PC-3 (cell line): Measurements from ENCODE around the gene CST4. TPM values are rescaled to one million over a fixed set of nuclear protein-coding genes. Genes with fewer than 3 reads are reported as not detected.

Experiments used
- ATAC-seq: fragments of 200-7000 bp; cut with Tn5 transposase; 2 replicates; pipeline ENCODE4 v1.9.1; 2020; ENCODE audit warnings: mild to moderate bottlenecking, moderate library complexity
- BruUV-seq: library from RNA; stranded (reverse); fragments of 400-500 nt; replicated peaks from 2 replicates; lab custom pipeline; 2021; lab: Mats Ljungman, UMichigan
- CTCF ChIA-PET: fragments of 300-600 bp; sonication (Branson Sonifier 250); formaldehyde crosslinking; loops from one replicate; lab custom pipeline; 2022; ENCODE audit warnings: antibody characterized with exemption; lab: Charles Lee
- POLR2A ChIA-PET: fragments of 300-600 bp; sonication (Branson Sonifier 250); formaldehyde crosslinking; loops from one replicate; lab custom pipeline; 2022; ENCODE audit warnings: antibody characterized with exemption; ENCODE audit not compliant: unreplicated experiment; lab: Charles Lee
- DNase-seq: peaks from one replicate; pipeline ENCODE4 v3.0.0-alpha.2; 2015
- H2AFZ ChIP-seq: fragments of 300-600 bp; sonication (generic); 2 replicates; pipeline ENCODE4 v1.6.0; 2016; ENCODE audit warnings: antibody characterized with exemption, low read length
- H3F3A ChIP-seq: fragments of 300-600 bp; sonication (generic); one replicate; pipeline ENCODE4 v1.6.0; 2017; ENCODE audit warnings: antibody characterized with exemption, low read length, control low read depth, mild to moderate bottlenecking; ENCODE audit not compliant: unreplicated experiment
- H3K27ac ChIP-seq: fragments of 300-600 bp; sonication (generic); 2 replicates; pipeline ENCODE4 v1.5.1; 2016; ENCODE audit warnings: mild to moderate bottlenecking, low read length
- H3K27me3 ChIP-seq: fragments of 300-600 bp; sonication (generic); 2 replicates; pipeline ENCODE4 v1.6.1; 2016; ENCODE audit warnings: low read length, mixed read lengths
- H3K36me3 ChIP-seq: fragments of 300-600 bp; sonication (generic); 2 replicates; pipeline ENCODE4 v1.6.1; 2016; ENCODE audit warnings: low read depth, mixed run types, low read length, mixed read lengths
- H3K4me1 ChIP-seq: fragments of 300-600 bp; sonication (generic); 2 replicates; pipeline ENCODE4 v1.5.1; 2016; ENCODE audit warnings: low read length; ENCODE audit not compliant: insufficient read depth
- H3K4me2 ChIP-seq: fragments of 300-600 bp; sonication (generic); 2 replicates; pipeline ENCODE4 v1.6.0; 2016; ENCODE audit warnings: low read length
- H3K4me3 ChIP-seq: fragments of 300-600 bp; sonication (generic); 2 replicates; pipeline ENCODE4 v1.5.1; 2016; ENCODE audit warnings: mild to moderate bottlenecking, low read length, mixed read lengths
- H3K79me2 ChIP-seq: fragments of 300-600 bp; sonication (generic); 2 replicates; pipeline ENCODE4 v1.6.1; 2017; ENCODE audit warnings: low read length, mixed read lengths
- H3K9ac ChIP-seq: fragments of 300-600 bp; sonication (generic); 2 replicates; pipeline ENCODE4 v1.6.0; 2016; ENCODE audit warnings: mild to moderate bottlenecking, low read length
- H3K9me2 ChIP-seq: fragments of 300-600 bp; sonication (generic); replicated peaks from 2 replicates; pipeline ENCODE4 v1.6.1; 2016; ENCODE audit warnings: mixed run types, low read length, mixed read lengths
- H3K9me3 ChIP-seq: fragments of 300-600 bp; sonication (generic); 2 replicates; pipeline ENCODE4 v1.6.1; 2016; ENCODE audit warnings: low read length, mixed read lengths
- H4K20me1 ChIP-seq: fragments of 300-600 bp; sonication (generic); 2 replicates; pipeline ENCODE4 v1.6.1; 2016; ENCODE audit warnings: low read length, mixed read lengths
- EZH2 ChIP-seq: fragments of 300-600 bp; sonication (generic); IDR thresholded peaks from one replicate; pipeline ENCODE4 v1.6.1; 2017; ENCODE audit warnings: antibody characterized with exemption, mild to moderate bottlenecking, low read length; ENCODE audit not compliant: unreplicated experiment
- EZH2phosphoT487 ChIP-seq: fragments of 300-600 bp; sonication (generic); IDR thresholded peaks from 2 replicates; pipeline ENCODE4 v1.6.1; 2018; ENCODE audit warnings: mild to moderate bottlenecking, antibody characterized with exemption, low read length, borderline replicate concordance
- intact Hi-C: fragments of 100-400 bp; cut with micrococcal nuclease; formaldehyde crosslinking; loops from 2 replicates; pipeline ENCODE4 v1.9.0; 2023
- total RNA-seq: library from RNA; depleted of rRNA; stranded (reverse); fragments of >200 nt; gene quantifications from 2 replicates; pipeline ENCODE4 v1.2.3, GENCODE V29; 2014
- TF ChIP-seq, protein P1 (sequence below): fragments of 300-600 bp; sonication (generic); conservative IDR thresholded peaks from 2 replicates; pipeline ENCODE4 v1.5.1; 2017; ENCODE audit warnings: antibody characterized with exemption, low read depth, mild to moderate bottlenecking, low read length

CST4 gene
- total RNA-seq, 1 experiment from 2014 or later = 0.98 TPM

DNA sequence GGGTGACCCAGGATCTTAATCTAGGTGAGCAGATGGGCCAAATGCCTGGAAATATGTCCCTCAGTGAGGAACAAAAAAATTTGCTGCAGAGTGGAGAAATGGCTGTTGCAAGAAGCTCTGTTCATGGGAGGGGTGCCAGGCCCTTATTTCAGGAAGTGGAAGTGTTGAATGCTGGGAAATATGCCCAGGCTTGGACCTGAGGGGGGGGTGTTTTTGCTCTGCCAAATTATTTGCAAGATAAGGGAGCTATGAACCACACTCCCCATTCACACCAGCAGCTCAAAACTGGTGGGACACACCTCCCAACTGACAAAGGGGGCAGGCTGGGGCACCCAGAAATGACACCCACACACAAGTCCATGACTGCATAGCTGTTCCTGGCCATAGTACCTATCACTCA is 8.7 kb downstream of the CST4 start:
- peaks cover 16% of the 10 kb centered on the region for H3K27me3 ChIP-seq
- no peaks in the 10 kb centered on the region for H3K9me3 ChIP-seq
- H3K36me3 ChIP-seq = no peaks in the 10 kb centered on the region
- no peak overlapping the region for H2AFZ ChIP-seq
- H3K27ac ChIP-seq = no peak overlapping the region
- DNase-seq (no peak), ATAC-seq (no peak)
- H3K4me2 ChIP-seq = no peak overlapping the region
- no peak overlapping the region for H3K4me3 ChIP-seq
- TF ChIP-seq, protein P1, sequence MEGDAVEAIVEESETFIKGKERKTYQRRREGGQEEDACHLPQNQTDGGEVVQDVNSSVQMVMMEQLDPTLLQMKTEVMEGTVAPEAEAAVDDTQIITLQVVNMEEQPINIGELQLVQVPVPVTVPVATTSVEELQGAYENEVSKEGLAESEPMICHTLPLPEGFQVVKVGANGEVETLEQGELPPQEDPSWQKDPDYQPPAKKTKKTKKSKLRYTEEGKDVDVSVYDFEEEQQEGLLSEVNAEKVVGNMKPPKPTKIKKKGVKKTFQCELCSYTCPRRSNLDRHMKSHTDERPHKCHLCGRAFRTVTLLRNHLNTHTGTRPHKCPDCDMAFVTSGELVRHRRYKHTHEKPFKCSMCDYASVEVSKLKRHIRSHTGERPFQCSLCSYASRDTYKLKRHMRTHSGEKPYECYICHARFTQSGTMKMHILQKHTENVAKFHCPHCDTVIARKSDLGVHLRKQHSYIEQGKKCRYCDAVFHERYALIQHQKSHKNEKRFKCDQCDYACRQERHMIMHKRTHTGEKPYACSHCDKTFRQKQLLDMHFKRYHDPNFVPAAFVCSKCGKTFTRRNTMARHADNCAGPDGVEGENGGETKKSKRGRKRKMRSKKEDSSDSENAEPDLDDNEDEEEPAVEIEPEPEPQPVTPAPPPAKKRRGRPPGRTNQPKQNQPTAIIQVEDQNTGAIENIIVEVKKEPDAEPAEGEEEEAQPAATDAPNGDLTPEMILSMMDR = no peak
- TF ChIP-seq EZH2phosphoT487 = no peak
- no TSS peak for BruUV-seq
- ChIA-PET POLR2A (no interaction called here), CTCF (no interaction called here)
- H3K9me2 ChIP-seq = no peaks in the 10 kb centered on the region
- intact Hi-C loops = no loop called here
- no peak overlapping the region for H3K9ac ChIP-seq
- no peaks in the 10 kb centered on the region for H4K20me1 ChIP-seq
- peaks cover 11% of the 10 kb centered on the region; the same call in 1 of the 2 replicates for H3K4me1 ChIP-seq
- no peaks in the 10 kb centered on the region for H3K79me2 ChIP-seq
- no peaks in the 10 kb centered on the region for H3F3A ChIP-seq

DNA sequence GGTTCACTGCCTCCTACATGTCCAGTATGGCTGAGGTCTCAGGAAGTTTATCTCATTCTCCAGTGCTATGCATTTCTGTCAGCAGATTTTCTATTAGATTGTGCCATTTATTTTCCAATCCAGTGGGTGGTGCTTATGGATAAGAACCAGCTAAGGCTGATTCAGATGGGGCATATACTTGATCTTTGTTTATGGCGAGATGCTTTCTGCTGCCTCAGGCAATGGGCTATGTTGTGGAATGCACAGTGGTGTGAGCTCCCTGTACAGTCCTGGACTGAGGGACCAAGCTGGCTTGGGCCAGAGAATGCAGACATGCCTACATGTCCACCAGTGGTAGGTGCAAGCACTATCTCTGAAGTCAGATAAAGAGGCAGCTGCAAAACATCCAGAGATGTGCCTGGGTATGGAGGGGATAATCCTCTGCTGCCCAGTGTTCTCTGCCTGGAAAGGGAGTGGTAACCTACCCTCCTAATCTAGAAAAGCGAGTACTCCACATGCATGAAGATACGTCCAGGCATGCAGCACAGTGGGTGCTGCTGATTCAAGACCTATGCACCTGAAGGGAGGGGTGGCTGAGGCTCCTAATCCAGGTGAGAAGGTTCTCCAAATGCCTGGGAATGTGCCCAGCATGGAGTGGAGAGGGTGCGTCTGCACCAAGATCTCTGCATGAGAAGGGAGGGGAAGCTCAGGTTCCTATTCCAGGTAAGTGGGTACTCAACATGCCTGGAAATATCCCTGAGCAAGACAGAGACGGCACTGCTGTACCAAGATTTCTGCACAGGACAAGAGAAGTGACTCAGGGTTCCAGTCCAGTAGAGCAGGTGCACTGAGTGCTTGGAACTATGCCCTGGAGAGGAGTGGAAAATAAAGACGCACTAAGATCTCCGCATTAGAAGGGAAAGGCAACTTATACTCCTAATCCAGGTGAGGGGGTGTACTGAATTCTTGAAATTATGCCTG is 9.4 kb downstream of the CST4 start:
- H3F3A ChIP-seq = no peaks in the 10 kb centered on the region
- H3K9me3 ChIP-seq = no peaks in the 10 kb centered on the region
- no peak for ATAC-seq
- H3K9me2 ChIP-seq = no peaks in the 10 kb centered on the region
- ChIA-PET POLR2A (no interaction called here), CTCF (no interaction called here)
- no peak overlapping the region for H3K9ac ChIP-seq
- TF ChIP-seq, protein P1 = no peak
- no peak for TF ChIP-seq EZH2phosphoT487
- no peak for TF ChIP-seq EZH2
- intact Hi-C loops = no loop called here
- no peak overlapping the region for H3K4me3 ChIP-seq
- no peak for DNase-seq
- BruUV-seq = no TSS peak
- H3K27me3 ChIP-seq = peaks cover 16% of the 10 kb centered on the region
- H3K36me3 ChIP-seq = no peaks in the 10 kb centered on the region
- peaks cover 11% of the 10 kb centered on the region; the same call in 1 of the 2 replicates for H3K4me1 ChIP-seq
- H3K27ac ChIP-seq = no peak overlapping the region
- no peaks in the 10 kb centered on the region for H4K20me1 ChIP-seq
- H3K79me2 ChIP-seq = no peaks in the 10 kb centered on the region
- no peak overlapping the region for H3K4me2 ChIP-seq
- H2AFZ ChIP-seq = no peak overlapping the region

DNA sequence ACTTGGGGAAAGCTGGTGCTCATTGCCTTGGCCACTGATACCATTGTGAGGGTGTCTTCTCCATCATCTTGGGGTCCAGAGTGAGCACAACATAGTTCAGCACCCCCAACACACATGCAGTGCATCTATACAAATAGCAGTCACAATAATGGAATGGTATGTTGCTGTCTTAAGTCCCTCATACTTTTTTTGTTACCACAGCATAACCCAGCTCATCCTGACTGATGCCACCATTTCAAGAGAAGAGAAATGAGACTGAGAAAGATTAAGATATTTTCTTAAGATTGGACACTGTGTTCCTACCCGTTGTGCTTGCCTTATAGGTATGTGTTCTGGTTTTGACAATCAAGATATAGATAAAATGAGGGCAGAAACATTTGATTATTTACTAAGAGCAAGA is 15.6 kb downstream of the CST4 start:
- no peaks in the 10 kb centered on the region for H3K36me3 ChIP-seq
- TF ChIP-seq EZH2phosphoT487 (no peak), EZH2 (no peak)
- TF ChIP-seq, protein P1 = no peak
- H3K4me2 ChIP-seq = no peak overlapping the region
- no peaks in the 10 kb centered on the region for H3K9me3 ChIP-seq
- no peaks in the 10 kb centered on the region for H4K20me1 ChIP-seq
- intact Hi-C loops = no loop called here
- CTCF ChIA-PET = no interaction called here
- no peak for DNase-seq
- H3K4me3 ChIP-seq = no peak overlapping the region
- H2AFZ ChIP-seq = no peak overlapping the region
- no peak for ATAC-seq
- peaks cover 16% of the 10 kb centered on the region for H3K27me3 ChIP-seq
- no TSS peak for BruUV-seq
- H3K4me1 ChIP-seq = no peaks in the 10 kb centered on the region
- no peaks in the 10 kb centered on the region for H3K9me2 ChIP-seq
- no peak overlapping the region for H3K9ac ChIP-seq
- POLR2A ChIA-PET = no interaction called here
- H3F3A ChIP-seq = no peaks in the 10 kb centered on the region
- H3K79me2 ChIP-seq = no peaks in the 10 kb centered on the region
- H3K27ac ChIP-seq = no peak overlapping the region
